ENCODE results near the gene BSND. TPM values are rescaled to one million over a fixed set of nuclear protein-coding genes. Genes with fewer than 3 reads are reported as not detected.
A peak's percentile ranks its signal among the peaks of the same experiment; 100 is the strongest.

The BSND gene
- total RNA-seq, 1 donor from 2014 or later = not detected

- no peaks in the 10 kb centered on the region for H3K36me3 Mint-ChIP-seq (ENCODE audit: unreplicated experiment)
- DNase-seq (ENCODE audit: extremely low spot score, unreplicated experiment) = no peak
- peaks cover 19% of the 10 kb centered on the region for H3K27me3 Mint-ChIP-seq (ENCODE audit: unreplicated experiment)
- peaks cover 9% of the 10 kb centered on the region for H3K4me1 Mint-ChIP-seq (ENCODE audit: unreplicated experiment)
- H3K4me3 Mint-ChIP-seq (ENCODE audit: unreplicated experiment) = no peak overlapping the region
- no peaks in the 10 kb centered on the region for H3K9me3 Mint-ChIP-seq (ENCODE audit: unreplicated experiment)
- no peak overlapping the region for H3K27ac Mint-ChIP-seq (ENCODE audit: unreplicated experiment)
- TF ChIP-seq CTCF (IDR thresholded peaks at IDR 0.05) = no peak
Measured at GRCh38 chr1:54979327-54979891, 19.3 kb upstream of the BSND start.

GRCh38 chr1:54980046-54980527 is 18.6 kb upstream of the BSND start:
- Mint-ChIP-seq H3K4me3 (ENCODE audit: unreplicated experiment) (no peak overlapping the region), H3K9me3 (ENCODE audit: unreplicated experiment) (no peaks in the 10 kb centered on the region), H3K36me3 (ENCODE audit: unreplicated experiment) (no peaks in the 10 kb centered on the region), H3K27me3 (ENCODE audit: unreplicated experiment) (peaks cover 20% of the 10 kb centered on the region), H3K4me1 (ENCODE audit: unreplicated experiment) (peaks cover 9% of the 10 kb centered on the region), H3K27ac (ENCODE audit: unreplicated experiment) (no peak overlapping the region)
- no peak for DNase-seq (ENCODE audit: extremely low spot score, unreplicated experiment)
- TF ChIP-seq CTCF (IDR thresholded peaks at IDR 0.05) = no peak

GRCh38 chr1:54980528-54981241 is 18.0 kb upstream of the BSND start, which contains the start of gene TMEM61:
Gene TMEM61, plus strand, starts transcription at chr1:54980628. Its CDS starts 438 bp downstream, at chr1:54981066.
- H3K27me3 Mint-ChIP-seq (ENCODE audit: unreplicated experiment) = peaks cover 20% of the 10 kb centered on the region
- H3K4me3 Mint-ChIP-seq (ENCODE audit: unreplicated experiment) = peak within 1 kb of the TSS; percentile 65
- H3K9me3 Mint-ChIP-seq (ENCODE audit: unreplicated experiment) = no peaks in the 10 kb centered on the region
- peaks cover 9% of the 10 kb centered on the region for H3K4me1 Mint-ChIP-seq (ENCODE audit: unreplicated experiment)
- H3K36me3 Mint-ChIP-seq (ENCODE audit: unreplicated experiment) = no peaks in the 10 kb centered on the region
- no peak for DNase-seq (ENCODE audit: extremely low spot score, unreplicated experiment)
- no peak for TF ChIP-seq CTCF (IDR thresholded peaks at IDR 0.05)
- H3K27ac Mint-ChIP-seq (ENCODE audit: unreplicated experiment) = no peak within 1 kb of the TSS

- TF ChIP-seq CTCF (IDR thresholded peaks at IDR 0.05) = no peak
- Mint-ChIP-seq H3K9me3 (ENCODE audit: unreplicated experiment) (no peaks in the 10 kb centered on the region), H3K4me3 (ENCODE audit: unreplicated experiment) (peak overlapping the region; percentile 65), H3K36me3 (ENCODE audit: unreplicated experiment) (no peaks in the 10 kb centered on the region), H3K27ac (ENCODE audit: unreplicated experiment) (no peak overlapping the region), H3K4me1 (ENCODE audit: unreplicated experiment) (peaks cover 9% of the 10 kb centered on the region), H3K27me3 (ENCODE audit: unreplicated experiment) (peaks cover 20% of the 10 kb centered on the region)
- no peak for DNase-seq (ENCODE audit: extremely low spot score, unreplicated experiment)
Measured at GRCh38 chr1:54981466-54981865, 17.3 kb upstream of the BSND start.

- H3K27me3 Mint-ChIP-seq (ENCODE audit: unreplicated experiment) = peaks cover 20% of the 10 kb centered on the region
- H3K27ac Mint-ChIP-seq (ENCODE audit: unreplicated experiment) = no peak overlapping the region
- H3K36me3 Mint-ChIP-seq (ENCODE audit: unreplicated experiment) = no peaks in the 10 kb centered on the region
- no peak for TF ChIP-seq CTCF (IDR thresholded peaks at IDR 0.05)
- peaks cover 9% of the 10 kb centered on the region for H3K4me1 Mint-ChIP-seq (ENCODE audit: unreplicated experiment)
- H3K9me3 Mint-ChIP-seq (ENCODE audit: unreplicated experiment) = no peaks in the 10 kb centered on the region
- no peak for DNase-seq (ENCODE audit: extremely low spot score, unreplicated experiment)
- no peak overlapping the region for H3K4me3 Mint-ChIP-seq (ENCODE audit: unreplicated experiment)
Measured at GRCh38 chr1:54982739-54983138, 16.0 kb upstream of the BSND start.

Measured in osteocyte (in vitro differentiated cells).